HepG2 (cell line): ENCODE data around the gene TPST1. TPM values are rescaled to one million over a fixed set of nuclear protein-coding genes. Genes with fewer than 3 reads are reported as not detected.

Experiments
- ATAC-seq: fragments of 200-7000 bp; cut with Tn5 transposase; 3 replicates; pipeline ENCODE4 v1.9.1; 2020; ENCODE audit warnings: mild to moderate bottlenecking, moderate library complexity
- BruUV-seq: library from RNA; stranded (reverse); fragments of 400-500 nt; replicated peaks from 2 replicates; lab custom pipeline; 2021; lab: Mats Ljungman, UMichigan
- CTCF ChIA-PET: fragments of 300-600 bp; formaldehyde crosslinking; extraction: SDS; loops from one replicate; lab custom pipeline; 2021; ENCODE audit warnings: low total read pairs, inconsistent platforms, low intra/inter-chr PET ratio; lab: Yijun Ruan, JAX
- POLR2A ChIA-PET: fragments of 350-600 bp; sonication (Branson Sonifier 250); formaldehyde crosslinking; loops from one replicate; lab custom pipeline; 2020; ENCODE audit warnings: antibody characterized with exemption, inconsistent platforms; lab: Yijun Ruan, JAX
- DNase-seq: peaks from one replicate; pipeline ENCODE4 v3.0.0-alpha.2; 2015; ENCODE audit warnings: low spot score
- FAIRE-seq: peaks from 3 replicates; lab custom pipeline; 2011; peaks lifted over from hg19 to GRCh38; lab: Jason Lieb, UNC
- H2AFZ ChIP-seq: one replicate; pipeline ENCODE4 v1.6.1; 2011; ENCODE audit warnings: low read length, inconsistent platforms
- H3K27ac ChIP-seq: fragments of 300-600 bp; 3 replicates; pipeline ENCODE4 v1.8.0; 2011; ENCODE audit warnings: mixed run types, mild to moderate bottlenecking, mixed read lengths, low read length, inconsistent platforms; ENCODE audit not compliant: insufficient read depth; ENCODE audit errors: extremely low read length
- H3K27me3 ChIP-seq, 2 experiments: fragments of 200-600 bp in 1 of 2; 2 replicates in 1 of 2; 3 replicates in 1 of 2; pipeline versions ENCODE4 v1.6.0 to v1.8.0; 2011; ENCODE audit warnings: low read length in 2 of 2, mild to moderate bottlenecking in 2 of 2, moderate library complexity in 2 of 2, inconsistent platforms in 1 of 2; ENCODE audit not compliant: insufficient read depth in 2 of 2, control insufficient read depth in 1 of 2
- H3K36me3 ChIP-seq, 2 experiments: fragments of 200-600 bp in 1 of 2; replicated peaks in 1 of 2; 2 replicates in 1 of 2; 3 replicates in 1 of 2; pipeline versions ENCODE4 v1.5.1 to v1.8.0; 2011; ENCODE audit warnings: low read length in 2 of 2, inconsistent platforms in 1 of 2; ENCODE audit not compliant: insufficient read depth in 2 of 2, control insufficient read depth in 1 of 2
- H3K4me1 ChIP-seq: 2 replicates; pipeline ENCODE4 v1.5.1; 2012; ENCODE audit warnings: low read length, inconsistent platforms; ENCODE audit not compliant: insufficient read depth
- H3K4me2 ChIP-seq: 2 replicates; pipeline ENCODE4 v1.6.0; 2011; ENCODE audit warnings: low read depth, low read length, inconsistent platforms
- H3K4me3 ChIP-seq, 3 experiments: fragments of 200-600 bp in 1 of 3; sonication (generic), shearing (Covaris generic) in 1 of 3; replicated peaks in 1 of 3; 2 replicates each; pipeline ENCODE4 v1.5.1; 2011 to 2016; ENCODE audit warnings: low read length in 3 of 3, inconsistent platforms in 2 of 3, low read depth in 2 of 3, mild to moderate bottlenecking in 2 of 3, control low read depth in 1 of 3, mixed read lengths in 1 of 3; ENCODE audit not compliant: insufficient read depth in 1 of 3
- H3K79me2 ChIP-seq: one replicate; pipeline ENCODE4 v1.6.1; 2011; ENCODE audit warnings: low read length, inconsistent platforms; ENCODE audit not compliant: insufficient read depth
- H3K9ac ChIP-seq: 2 replicates; pipeline ENCODE4 v1.6.0; 2011; ENCODE audit warnings: mild to moderate bottlenecking, low read depth, low read length, inconsistent platforms; ENCODE audit not compliant: insufficient read depth
- H3K9me3 ChIP-seq: 2 replicates; pipeline ENCODE4 v1.5.1; 2012; ENCODE audit warnings: mild to moderate bottlenecking, low read length
- H4K20me1 ChIP-seq: 2 replicates; pipeline ENCODE4 v1.6.0; 2011; ENCODE audit warnings: inconsistent platforms, mild to moderate bottlenecking, low read length, moderate library complexity; ENCODE audit not compliant: insufficient read depth
- FOXJ3 ChIP-seq: sonication (generic); formaldehyde crosslinking; IDR thresholded peaks from 2 replicates; pipeline ENCODE4 v1.4.0; 2020; ENCODE audit warnings: missing genetic modification reagents, mild to moderate bottlenecking, borderline replicate concordance
- MED1 ChIP-seq: sonication (generic); formaldehyde crosslinking; IDR thresholded peaks from 2 replicates; pipeline ENCODE4 v1.4.0; 2020; ENCODE audit warnings: missing genetic modification reagents
- SMC3 ChIP-seq: IDR thresholded peaks from 2 replicates; pipeline ENCODE4 v1.6.1; 2011; ENCODE audit warnings: low read length, improper control_type of control experiment
- SMYD3 ChIP-seq: sonication (generic); formaldehyde crosslinking; IDR thresholded peaks from 2 replicates; pipeline ENCODE4 v1.8.1; 2023; ENCODE audit warnings: mild to moderate bottlenecking, missing genetic modification reagents
- YY1 ChIP-seq: IDR thresholded peaks from 2 replicates; pipeline ENCODE4 v1.6.1; 2011; ENCODE audit warnings: low read length, low read depth, moderate library complexity, mild to moderate bottlenecking; ENCODE audit not compliant: insufficient read depth, insufficient replicate concordance
- ZNF274 ChIP-seq: sonication (generic); formaldehyde crosslinking; IDR thresholded peaks from 2 replicates; pipeline ENCODE4 v1.5.1; 2020; ENCODE audit warnings: mild to moderate bottlenecking, missing genetic modification reagents
- ZNF713 ChIP-seq: sonication (generic); formaldehyde crosslinking; IDR thresholded peaks from 2 replicates; pipeline ENCODE4 v1.4.0; 2020; ENCODE audit warnings: mild to moderate bottlenecking, missing genetic modification reagents
- ZNF724P ChIP-seq: sonication (generic); formaldehyde crosslinking; IDR thresholded peaks from 2 replicates; pipeline ENCODE4 v1.8.0; 2022; ENCODE audit warnings: missing genetic modification reagents, borderline replicate concordance
- ZSCAN12 ChIP-seq: sonication (generic); formaldehyde crosslinking; IDR thresholded peaks from 2 replicates; pipeline ENCODE4 v1.9.0; 2021; ENCODE audit warnings: mild to moderate bottlenecking, missing genetic modification reagents
- WGBS: methylation state at CpG from one replicate; pipeline ENCODE4 v1.1.6; 2017; ENCODE audit warnings: low lambda C conversion rate; 5-methylcytosine and 5-hydroxymethylcytosine counted together
- in situ Hi-C: cut with HindIII; loops from 2 replicates; pipeline ENCODE4 v1.10.0; 2017; ENCODE audit warnings: low pct_unique_long_range_greater_than_20kb; ENCODE audit not compliant: extremely low pct_ligation_motif_present
- intact Hi-C: fragments of 100-400 bp; cut with micrococcal nuclease; formaldehyde crosslinking; loops from one replicate; pipeline ENCODE4 v1.10.0; 2022; ENCODE audit not compliant: unreplicated experiment
- polyA plus RNA-seq, 8 experiments: library from polyadenylated mRNA; depleted of rRNA in 3 of 8; stranded (reverse) in 7 of 8; unstranded in 1 of 8; fragments of >200 nt; fragmentation: Illumina TruSeq in 4 of 8; extraction: Trizol in 4 of 8; gene quantifications; 2 replicates each; pipeline versions ENCODE4 v1.2.1 to v1.2.3, GENCODE V29; 2011 to 2016; ENCODE audit warnings: low read depth in 4 of 8, missing spikeins in 1 of 8, mixed read lengths in 1 of 8; ENCODE audit not compliant: insufficient read depth in 1 of 8
- total RNA-seq, 5 experiments: library from RNA; depleted of rRNA; stranded (reverse); fragments of >200 nt; fragmentation: Illumina TruSeq; extraction: Trizol; gene quantifications; 2 replicates each; pipeline ENCODE4 v1.2.3, GENCODE V29; 2016; ENCODE audit warnings: low read depth in 1 of 5
- TF ChIP-seq, protein P1 (sequence below): IDR thresholded peaks from 2 replicates; pipeline ENCODE4 v1.6.1; 2016; ENCODE audit warnings: missing genetic modification reagents, missing compliant biosample characterization
- TF ChIP-seq, protein P2 (sequence below): sonication (generic); formaldehyde crosslinking; IDR thresholded peaks from 2 replicates; pipeline ENCODE4 v1.8.0; 2022; ENCODE audit warnings: mild to moderate bottlenecking, missing genetic modification reagents, borderline replicate concordance

Gene TPST1
- total and polyA plus RNA-seq, 2 of the 13 experiments (the other 11 are each of a cell fraction or from before 2014, with no cell fraction given), result 24.3 to 34.1 TPM

DNA sequence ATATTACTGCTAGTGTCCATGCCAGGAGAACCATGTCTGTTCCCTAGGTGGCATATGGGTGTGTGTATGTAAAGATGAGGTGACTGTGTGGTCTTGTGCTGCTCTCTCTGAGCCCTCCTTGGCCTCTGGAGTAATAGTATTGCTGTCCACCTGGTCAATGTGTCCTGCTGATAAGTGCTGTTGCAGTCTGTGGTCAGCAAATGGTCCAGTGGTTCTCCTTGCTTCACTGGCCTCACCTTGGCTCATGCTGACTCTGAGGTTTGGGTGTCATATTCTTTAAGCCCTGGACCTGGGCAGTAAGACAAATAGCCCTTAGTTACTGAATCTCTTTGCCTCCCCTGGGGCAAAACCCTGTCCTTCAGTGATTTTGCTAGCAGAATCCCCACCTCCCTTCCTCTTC, 56.8 kb downstream of the TPST1 start:
- H2AFZ ChIP-seq, result no peak overlapping the region
- DNase-seq, result no peak
- intact Hi-C loops, result no loop called here
- BruUV-seq, result no TSS peak
- H3K79me2 ChIP-seq, result peaks cover 22% of the 10 kb centered on the region
- FAIRE-seq, result no peak
- H3K9me3 ChIP-seq, result peaks cover 28% of the 10 kb centered on the region
- no peak overlapping the region for H3K27ac ChIP-seq
- H4K20me1 ChIP-seq, result no peaks in the 10 kb centered on the region
- in situ Hi-C loops, result no loop called here
- peaks cover 0 to 2% of the 10 kb centered on the region in 2 experiments; a peak in 1 of 5 replicates for H3K36me3 ChIP-seq
- ChIA-PET POLR2A (no interaction called here), CTCF (no interaction called here)
- no peak overlapping the region for H3K9ac ChIP-seq
- H3K4me2 ChIP-seq, result no peak overlapping the region
- H3K4me1 ChIP-seq, result no peaks in the 10 kb centered on the region
- TF ChIP-seq SMC3, result no peak
- no peak overlapping the region for H3K4me3 ChIP-seq
- ATAC-seq, result no peak
- no peaks in the 10 kb centered on the region for H3K27me3 ChIP-seq

DNA sequence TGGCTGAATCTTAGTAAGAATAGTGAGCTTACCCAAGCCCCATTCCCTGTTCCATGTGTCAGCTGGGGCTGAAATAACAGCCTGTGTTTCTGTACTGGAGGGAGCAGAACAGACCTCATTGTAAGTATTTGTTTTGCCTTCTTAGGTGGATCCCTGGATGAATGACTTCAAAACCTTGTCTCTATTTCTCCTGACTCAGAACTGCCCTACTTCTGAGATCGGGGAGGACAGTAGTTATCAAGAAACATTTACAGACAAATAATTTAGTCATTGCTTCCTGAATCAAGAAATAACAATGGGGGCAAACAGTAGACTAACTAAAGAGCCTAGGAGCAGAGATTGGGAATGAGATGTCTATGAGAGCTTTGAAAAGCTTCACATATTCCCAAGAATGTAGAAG, 58.8 kb downstream of the TPST1 start:
- H3K9me3 ChIP-seq, result peaks cover 28% of the 10 kb centered on the region
- ATAC-seq, result no peak
- POLR2A ChIA-PET, result no interaction called here
- no peak overlapping the region for H2AFZ ChIP-seq
- peaks cover 0 to 2% of the 10 kb centered on the region in 2 experiments; a peak in 1 of 5 replicates for H3K36me3 ChIP-seq
- no peaks in the 10 kb centered on the region for H3K27me3 ChIP-seq
- intact Hi-C loops, result no loop called here
- no peak overlapping the region for H3K27ac ChIP-seq
- no peaks in the 10 kb centered on the region for H3K4me1 ChIP-seq
- no TSS peak for BruUV-seq
- no peak for FAIRE-seq
- 94% methylated on average over 1 of the region's 1 CpG for WGBS
- CTCF ChIA-PET, result no interaction called here
- in situ Hi-C loops, result no loop called here
- H4K20me1 ChIP-seq, result no peaks in the 10 kb centered on the region
- DNase-seq, result no peak
- no peak overlapping the region for H3K4me3 ChIP-seq
- H3K4me2 ChIP-seq, result no peak overlapping the region
- H3K79me2 ChIP-seq, result peaks cover 20% of the 10 kb centered on the region
- TF ChIP-seq, protein P1, sequence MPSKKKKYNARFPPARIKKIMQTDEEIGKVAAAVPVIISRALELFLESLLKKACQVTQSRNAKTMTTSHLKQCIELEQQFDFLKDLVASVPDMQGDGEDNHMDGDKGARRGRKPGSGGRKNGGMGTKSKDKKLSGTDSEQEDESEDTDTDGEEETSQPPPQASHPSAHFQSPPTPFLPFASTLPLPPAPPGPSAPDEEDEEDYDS (CRISPR knock-in tag), result no peak
- TF ChIP-seq ZNF274 (no peak), ZNF713 (CRISPR knock-in tag) (no peak), YY1 (no peak), ZNF724P (CRISPR knock-in tag) (no peak), MED1 (CRISPR knock-in tag) (no peak), SMYD3 (CRISPR knock-in tag) (no peak), ZSCAN12 (CRISPR knock-in tag) (no peak), FOXJ3 (no peak)
- TF ChIP-seq, protein P2, sequence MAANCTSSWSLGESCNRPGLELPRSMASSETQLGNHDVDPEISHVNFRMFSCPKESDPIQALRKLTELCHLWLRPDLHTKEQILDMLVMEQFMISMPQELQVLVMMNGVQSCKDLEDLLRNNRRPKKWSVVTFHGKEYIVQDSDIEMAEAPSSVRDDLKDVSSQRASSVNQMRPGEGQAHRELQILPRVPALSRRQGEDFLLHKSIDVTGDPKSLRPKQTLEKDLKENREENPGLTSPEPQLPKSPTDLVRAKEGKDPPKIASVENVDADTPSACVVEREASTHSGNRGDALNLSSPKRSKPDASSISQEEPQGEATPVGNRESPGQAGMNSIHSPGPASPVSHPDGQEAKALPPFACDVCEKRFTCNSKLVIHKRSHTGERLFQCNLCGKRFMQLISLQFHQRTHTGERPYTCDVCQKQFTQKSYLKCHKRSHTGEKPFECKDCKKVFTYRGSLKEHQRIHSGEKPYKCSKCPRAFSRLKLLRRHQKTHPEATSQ (CRISPR knock-in tag), result no peak
- TF ChIP-seq, all 625 proteins: peak for 0
- no peak overlapping the region for H3K9ac ChIP-seq
